BE2C (cell line): ENCODE measurements around the gene INTS4.
"Not testable (repeated sequence)": the region's sequence is repeated elsewhere in the genome, so short reads cannot be mapped to it uniquely, and the experiment has no call there.

Experiments used
- DNase-seq: peaks from one replicate; pipeline ENCODE4 v3.0.0-alpha.2; 2020
- H3K27me3 ChIP-seq: fragments of 250-450 bp; sonication (Bioruptor Pico); 2 replicates; pipeline ENCODE4 v1.5.1; 2020; ENCODE audit warnings: mild to moderate bottlenecking
- H3K36me3 ChIP-seq: fragments of 250-450 bp; sonication (Bioruptor Pico); 2 replicates; pipeline ENCODE4 v1.5.1; 2020; ENCODE audit warnings: mild to moderate bottlenecking
- H3K4me1 ChIP-seq: fragments of 250-450 bp; sonication (Bioruptor Pico); 2 replicates; pipeline ENCODE4 v1.5.1; 2020
- H3K4me3 ChIP-seq: 2 replicates; pipeline ENCODE4 v1.5.1; 2011; ENCODE audit warnings: low read depth, low read length
- H3K9me3 ChIP-seq: fragments of 250-450 bp; sonication (Bioruptor Pico); 2 replicates; pipeline ENCODE4 v1.5.1; 2020
- TF ChIP-seq, protein P1 (sequence below): IDR thresholded peaks from 2 replicates; pipeline ENCODE4 v1.5.1; 2012; ENCODE audit warnings: mild to moderate bottlenecking, low read depth, low read length

Gene INTS4

DNA sequence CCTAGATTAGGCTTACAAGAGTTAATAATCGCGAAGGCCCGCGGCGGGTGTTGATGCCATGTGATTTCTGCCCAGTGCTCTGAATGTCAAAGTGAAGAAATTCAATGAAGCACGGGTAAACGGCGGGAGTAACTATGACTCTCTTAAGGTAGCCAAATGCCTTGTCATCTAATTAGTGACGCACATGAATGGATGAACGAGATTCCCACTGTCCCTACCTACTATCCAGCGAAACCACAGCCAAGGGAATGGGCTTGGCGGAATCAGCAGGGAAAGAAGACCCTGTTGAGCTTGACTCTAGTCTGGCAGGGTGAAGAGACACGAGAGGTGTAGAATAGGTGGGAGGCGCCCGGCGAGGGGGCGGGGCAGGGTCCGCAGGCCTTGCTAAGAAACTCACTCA is 108.1 kb downstream of the INTS4 start:
- TF ChIP-seq, protein P1, sequence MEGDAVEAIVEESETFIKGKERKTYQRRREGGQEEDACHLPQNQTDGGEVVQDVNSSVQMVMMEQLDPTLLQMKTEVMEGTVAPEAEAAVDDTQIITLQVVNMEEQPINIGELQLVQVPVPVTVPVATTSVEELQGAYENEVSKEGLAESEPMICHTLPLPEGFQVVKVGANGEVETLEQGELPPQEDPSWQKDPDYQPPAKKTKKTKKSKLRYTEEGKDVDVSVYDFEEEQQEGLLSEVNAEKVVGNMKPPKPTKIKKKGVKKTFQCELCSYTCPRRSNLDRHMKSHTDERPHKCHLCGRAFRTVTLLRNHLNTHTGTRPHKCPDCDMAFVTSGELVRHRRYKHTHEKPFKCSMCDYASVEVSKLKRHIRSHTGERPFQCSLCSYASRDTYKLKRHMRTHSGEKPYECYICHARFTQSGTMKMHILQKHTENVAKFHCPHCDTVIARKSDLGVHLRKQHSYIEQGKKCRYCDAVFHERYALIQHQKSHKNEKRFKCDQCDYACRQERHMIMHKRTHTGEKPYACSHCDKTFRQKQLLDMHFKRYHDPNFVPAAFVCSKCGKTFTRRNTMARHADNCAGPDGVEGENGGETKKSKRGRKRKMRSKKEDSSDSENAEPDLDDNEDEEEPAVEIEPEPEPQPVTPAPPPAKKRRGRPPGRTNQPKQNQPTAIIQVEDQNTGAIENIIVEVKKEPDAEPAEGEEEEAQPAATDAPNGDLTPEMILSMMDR: no peak
- no peaks in the 10 kb centered on the region for H3K9me3 ChIP-seq
- peaks cover 12% of the 10 kb centered on the region for H3K36me3 ChIP-seq
- H3K4me3 ChIP-seq: no peak overlapping the region
- no peaks in the 10 kb centered on the region for H3K27me3 ChIP-seq
- no peak for DNase-seq
- H3K4me1 ChIP-seq: 0 out of 2 replicates have a peak, but pooled peaks cover 3% of the 10 kb centered on the region

DNA sequence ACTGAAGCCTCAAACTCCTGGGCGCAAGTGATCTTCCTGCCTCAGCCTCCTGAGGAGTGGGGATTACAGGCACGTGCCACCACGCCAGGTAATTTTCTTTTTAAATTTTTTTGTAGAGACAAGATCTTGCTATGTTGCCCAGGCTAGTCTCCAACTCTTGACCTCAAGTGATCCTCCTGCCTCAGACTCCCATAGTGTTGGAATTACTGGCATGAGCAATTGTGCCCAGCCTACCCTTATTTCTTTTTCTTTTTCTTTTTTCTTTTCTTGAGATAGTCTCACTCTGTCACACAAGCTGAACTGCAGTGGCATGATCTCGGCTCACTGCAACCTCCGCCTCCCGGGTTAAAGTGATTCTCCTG is 109.7 kb downstream of the INTS4 start:
- no peaks in the 10 kb centered on the region for H3K27me3 ChIP-seq
- TF ChIP-seq, protein P1: no peak
- DNase-seq: no peak
- H3K36me3 ChIP-seq: peaks cover 12% of the 10 kb centered on the region
- H3K4me1 ChIP-seq: 0 out of 2 replicates have a peak, but pooled peaks cover 3% of the 10 kb centered on the region
- no peaks in the 10 kb centered on the region for H3K9me3 ChIP-seq
- H3K4me3 ChIP-seq: no peak overlapping the region

DNA sequence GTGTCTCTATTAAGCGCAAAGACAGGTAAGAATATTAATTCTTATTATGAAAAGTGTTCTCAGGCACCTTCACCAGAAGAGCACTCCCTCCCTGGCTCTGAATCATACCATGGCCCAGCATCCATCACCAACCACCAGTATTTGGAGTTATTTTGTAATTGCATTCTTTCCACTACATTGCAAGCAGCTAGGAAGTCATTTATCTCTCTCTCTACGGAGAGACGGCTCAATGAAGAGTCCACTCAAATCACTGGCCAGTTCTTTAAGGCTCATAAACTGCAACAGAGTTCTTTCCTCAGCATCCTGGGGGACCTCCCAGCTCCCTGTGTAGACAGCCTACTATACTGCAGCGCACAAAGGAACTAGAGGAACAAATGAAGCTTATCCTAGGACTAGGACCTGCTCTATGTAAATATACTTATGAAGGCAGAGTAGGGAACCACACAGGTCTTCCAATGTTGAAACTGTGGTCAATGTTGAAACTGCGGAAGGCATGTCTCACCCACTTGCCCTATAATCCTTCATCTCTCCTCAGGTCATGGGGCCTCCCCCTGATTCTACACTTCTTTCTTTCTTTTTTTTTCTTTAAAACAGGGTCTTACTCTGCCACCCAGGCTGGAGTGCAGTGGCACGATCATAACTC is 110.2 kb downstream of the INTS4 start:
- TF ChIP-seq, protein P1: no peak
- Histone ChIP-seq H3K36me3 (peaks cover 13% of the 10 kb centered on the region), H3K27me3 (no peaks in the 10 kb centered on the region), H3K4me1 (0 out of 2 replicates have a peak, but pooled peaks cover 3% of the 10 kb centered on the region), H3K9me3 (no peaks in the 10 kb centered on the region), H3K4me3 (no peak overlapping the region)
- DNase-seq: no peak

DNA sequence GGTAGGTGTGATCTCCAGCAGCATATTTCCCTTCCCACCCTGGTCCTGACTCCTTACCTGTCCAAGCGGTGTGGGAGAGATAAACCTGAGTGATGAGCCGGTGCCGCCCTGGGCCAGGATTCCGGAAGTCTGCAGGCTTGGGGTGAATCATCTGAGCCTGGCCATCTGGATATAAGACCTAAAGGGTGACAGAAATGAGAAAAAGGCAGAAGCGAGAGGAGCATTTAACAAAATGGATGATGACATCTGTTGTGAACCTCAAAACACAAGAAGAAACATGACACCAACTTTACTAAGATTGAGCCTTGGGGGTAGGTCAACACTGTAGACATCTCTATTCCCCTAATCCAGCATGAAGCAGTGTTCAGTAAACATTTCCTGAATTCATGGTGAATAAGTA is 110.7 kb downstream of the INTS4 start:
- Histone ChIP-seq H3K4me1 (0 out of 2 replicates have a peak, but pooled peaks cover 3% of the 10 kb centered on the region), H3K9me3 (no peaks in the 10 kb centered on the region), H3K27me3 (no peaks in the 10 kb centered on the region), H3K36me3 (peaks cover 15% of the 10 kb centered on the region), H3K4me3 (no peak overlapping the region)
- TF ChIP-seq, protein P1: no peak
- no peak for DNase-seq

DNA sequence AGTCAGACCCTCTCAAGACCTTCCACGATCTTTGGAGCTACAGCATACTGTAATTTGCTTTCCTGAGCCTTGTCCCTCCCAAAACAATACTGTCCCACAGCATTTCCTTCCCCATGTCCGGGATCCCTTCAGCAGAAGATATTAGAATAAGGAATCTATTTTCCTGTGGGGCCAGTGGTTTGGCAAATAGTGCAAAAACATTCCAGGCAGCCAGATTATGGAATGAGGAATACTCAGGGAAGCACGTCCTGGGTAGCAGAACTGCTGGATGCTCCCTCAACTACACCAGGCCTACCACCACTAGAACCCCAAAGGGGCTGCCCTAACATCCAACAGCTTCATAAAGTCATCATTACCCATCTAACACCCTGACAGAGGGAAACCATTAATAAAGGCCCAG is 112.1 kb downstream of the INTS4 start:
- no peaks in the 10 kb centered on the region for H3K27me3 ChIP-seq
- H3K4me3 ChIP-seq: no peak overlapping the region
- DNase-seq: no peak
- H3K9me3 ChIP-seq: no peaks in the 10 kb centered on the region
- peaks cover 23% of the 10 kb centered on the region for H3K36me3 ChIP-seq
- TF ChIP-seq, protein P1: no peak
- 0 out of 2 replicates have a peak, but pooled peaks cover 3% of the 10 kb centered on the region for H3K4me1 ChIP-seq

DNA sequence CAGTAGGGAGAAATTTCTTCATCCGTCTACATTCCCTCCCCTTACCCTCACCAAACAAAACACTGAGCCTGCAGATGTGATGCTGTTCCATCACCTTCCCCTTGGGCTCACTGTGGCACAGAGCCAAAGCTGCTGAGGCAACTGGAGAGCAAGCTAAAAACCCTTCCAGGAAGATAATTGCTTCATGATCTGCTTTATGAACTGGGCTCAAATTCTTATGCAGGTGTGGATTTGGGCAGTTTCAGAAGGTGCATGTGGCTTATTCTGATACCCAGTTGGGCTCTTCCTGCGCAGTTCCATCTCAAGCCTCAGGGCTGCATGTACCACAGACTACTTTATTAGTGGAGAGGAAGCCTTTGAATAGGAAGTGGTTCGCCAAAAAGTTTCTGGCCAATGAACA is 115.2 kb downstream of the INTS4 start:
- DNase-seq: peak; percentile 42
- TF ChIP-seq, protein P1: 0 out of 2 replicates have a peak, but pooled peaks have one; percentile 4

DNA sequence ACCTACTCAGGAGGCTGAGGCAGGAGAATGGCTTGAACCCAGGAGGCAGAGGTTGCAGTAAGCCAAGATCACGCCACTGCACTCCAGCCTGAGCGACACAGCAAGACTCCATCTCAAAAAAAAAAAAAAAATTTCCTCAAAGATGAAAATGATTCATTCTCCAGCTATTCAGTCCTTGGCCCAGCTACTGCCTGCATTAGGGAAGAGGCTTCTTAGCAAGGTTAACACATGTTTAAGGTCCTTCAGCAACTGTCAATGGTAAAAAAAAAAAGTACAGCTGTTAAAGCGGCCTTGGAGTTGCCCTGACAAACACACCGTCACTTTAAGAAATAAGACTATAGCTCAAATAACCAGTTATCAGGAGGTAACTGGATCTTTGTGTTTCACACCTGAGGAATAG is 116.2 kb downstream of the INTS4 start:
- not testable (repeated sequence) for H3K4me3 ChIP-seq
- H3K36me3 ChIP-seq: peaks cover 19% of the 10 kb centered on the region

More for the DNA sequence above, 115.2 kb downstream of the INTS4 start:
- H3K27me3 ChIP-seq: no peaks in the 10 kb centered on the region
- 0 out of 2 replicates have a peak, but pooled peaks cover 3% of the 10 kb centered on the region for H3K4me1 ChIP-seq
- no peak overlapping the region for H3K4me3 ChIP-seq
- no peaks in the 10 kb centered on the region for H3K9me3 ChIP-seq
- H3K36me3 ChIP-seq: peaks cover 24% of the 10 kb centered on the region

More for the DNA sequence above, 116.2 kb downstream of the INTS4 start:
- not testable (repeated sequence) for DNase-seq, H3K9me3 ChIP-seq, H3K27me3 ChIP-seq, H3K4me1 ChIP-seq
